Cardiac fibroblast (primary cell): ENCODE data around the gene ATP6V1G1.

Source experiments
- DNase-seq, 2 donors: peaks; one replicate each; pipeline versions ENCODE4 v3.0.0 to v3.0.0-alpha.2; 2010; ENCODE audit warnings: low read depth in 2 of 2
- H3K4me3 ChIP-seq, 2 donors: replicated peaks in 1 of 2; 1 replicate in 1 of 2; 2 replicates in 1 of 2; pipeline ENCODE4 v1.5.1; 2011; ENCODE audit warnings: low read depth in 2 of 2, low read length in 2 of 2, mild to moderate bottlenecking in 2 of 2, moderate library complexity in 1 of 2
- CTCF ChIP-seq: IDR thresholded peaks from one replicate; pipeline ENCODE4 v1.5.1; 2011; ENCODE audit warnings: low read depth, mild to moderate bottlenecking, low read length, inconsistent platforms

The ATP6V1G1 gene

GRCh38 chr9:114551750-114552685 lies 35.6 kb upstream of the ATP6V1G1 start:
- TF ChIP-seq CTCF, result no peak
- no peak overlapping the region for H3K4me3 ChIP-seq
- DNase-seq, result peak; percentile 91 to 99

GRCh38 chr9:114552706-114553105 lies 34.9 kb upstream of the ATP6V1G1 start:
- DNase-seq, result no peak
- no peak for TF ChIP-seq CTCF
- H3K4me3 ChIP-seq, result no peak overlapping the region

GRCh38 chr9:114553202-114553601 lies 34.4 kb upstream of the ATP6V1G1 start:
- no peak for DNase-seq
- no peak overlapping the region for H3K4me3 ChIP-seq
- TF ChIP-seq CTCF, result no peak

- TF ChIP-seq CTCF, result no peak
- no peak for DNase-seq
- H3K4me3 ChIP-seq, result no peak overlapping the region
Measured at GRCh38 chr9:114555696-114556095, 31.9 kb upstream of the ATP6V1G1 start.

GRCh38 chr9:114558027-114558675 lies 29.4 kb upstream of the ATP6V1G1 start:
- TF ChIP-seq CTCF, result no peak
- H3K4me3 ChIP-seq, result no peak overlapping the region
- no peak for DNase-seq

- no peak overlapping the region for H3K4me3 ChIP-seq
- no peak for DNase-seq
- TF ChIP-seq CTCF, result no peak
Measured at GRCh38 chr9:114559830-114560513, 27.6 kb upstream of the ATP6V1G1 start.
